Measurements from ENCODE around the gene ERMN.
"Not testable (repeated sequence)": the region's sequence is repeated elsewhere in the genome, so short reads cannot be mapped to it uniquely, and the experiment has no call there.

Gene ERMN

GRCh38 chr2:157325786-157326185 lies at the start of gene ERMN:
ERMN (minus strand) TSS chr2:157325824; CDS start chr2:157325642, 182 bp downstream.
- peak; percentile 56 for DNase-seq

GRCh38 chr2:157375384-157375783 lies 49.8 kb upstream of the ERMN start:
- DNase-seq: no peak

- not testable (repeated sequence) for DNase-seq
These were observed 42.9 kb upstream of the ERMN start for GRCh38 chr2:157368508-157368907.

GRCh38 chr2:157367704-157368103 lies 42.1 kb upstream of the ERMN start:
- DNase-seq: no peak

- DNase-seq: no peak
These were observed 38.8 kb upstream of the ERMN start for GRCh38 chr2:157364257-157364974.

GRCh38 chr2:157363612-157364101 lies 38.0 kb upstream of the ERMN start:
- DNase-seq: no peak

- no peak for DNase-seq
These were observed 37.0 kb upstream of the ERMN start for GRCh38 chr2:157362627-157363026.

- no peak for DNase-seq
These were observed 35.9 kb upstream of the ERMN start for GRCh38 chr2:157361526-157361925.

GRCh38 chr2:157359628-157360027 lies 34.0 kb upstream of the ERMN start:
- DNase-seq: no peak

GRCh38 chr2:157355618-157356017 lies 30.0 kb upstream of the ERMN start:
- DNase-seq: no peak

GRCh38 chr2:157349949-157350515 lies 24.4 kb upstream of the ERMN start:
- no peak for DNase-seq

- no peak for DNase-seq
These were observed 22.8 kb upstream of the ERMN start for GRCh38 chr2:157348291-157348921.

GRCh38 chr2:157345647-157346389 lies 20.2 kb upstream of the ERMN start:
- DNase-seq: no peak

- not testable (repeated sequence) for DNase-seq
These were observed 15.8 kb upstream of the ERMN start for GRCh38 chr2:157341381-157341780.

GRCh38 chr2:157339965-157340655 lies 14.5 kb upstream of the ERMN start:
- no peak for DNase-seq

- DNase-seq: peak; percentile 44
These were observed 12.4 kb upstream of the ERMN start for GRCh38 chr2:157337978-157338377.

GRCh38 chr2:157336137-157337010 lies 10.8 kb upstream of the ERMN start:
- DNase-seq: peak; percentile 28

- no peak for DNase-seq
These were observed 9.2 kb upstream of the ERMN start for GRCh38 chr2:157334797-157335196.

GRCh38 chr2:157334335-157334734 lies 8.7 kb upstream of the ERMN start:
- DNase-seq: no peak

- no peak for DNase-seq
These were observed 7.9 kb upstream of the ERMN start for GRCh38 chr2:157333304-157334047.

- DNase-seq: peak; percentile 84
These were observed 3.9 kb upstream of the ERMN start for GRCh38 chr2:157329524-157329923.

Measured in NCI-H345 (cell line).